ENCODE measurements around the gene MIOX.
A peak's percentile ranks its signal among the peaks of the same experiment; 100 is the strongest.

MIOX gene

DNA sequence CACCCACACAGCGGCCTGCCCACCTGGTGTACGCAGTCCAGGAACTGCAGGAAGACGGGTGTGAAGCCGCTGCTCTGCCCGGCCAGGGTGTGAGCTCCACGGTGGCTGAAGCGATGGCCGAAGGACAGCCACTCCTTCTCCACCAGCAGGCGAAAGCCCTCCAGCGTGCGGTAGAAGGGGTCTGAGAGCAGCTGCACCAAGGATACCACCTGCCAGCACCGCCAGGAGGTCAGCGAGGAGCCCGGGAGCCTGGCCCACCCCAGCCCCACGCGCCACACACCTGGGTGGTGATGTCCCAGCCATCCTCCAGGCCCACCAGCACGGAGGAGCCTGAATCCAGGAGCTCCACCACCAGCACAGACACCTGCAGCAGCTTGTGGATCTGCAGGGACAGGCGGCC, 31.5 kb upstream of the MIOX start:
- no peak for DNase-seq

DNA sequence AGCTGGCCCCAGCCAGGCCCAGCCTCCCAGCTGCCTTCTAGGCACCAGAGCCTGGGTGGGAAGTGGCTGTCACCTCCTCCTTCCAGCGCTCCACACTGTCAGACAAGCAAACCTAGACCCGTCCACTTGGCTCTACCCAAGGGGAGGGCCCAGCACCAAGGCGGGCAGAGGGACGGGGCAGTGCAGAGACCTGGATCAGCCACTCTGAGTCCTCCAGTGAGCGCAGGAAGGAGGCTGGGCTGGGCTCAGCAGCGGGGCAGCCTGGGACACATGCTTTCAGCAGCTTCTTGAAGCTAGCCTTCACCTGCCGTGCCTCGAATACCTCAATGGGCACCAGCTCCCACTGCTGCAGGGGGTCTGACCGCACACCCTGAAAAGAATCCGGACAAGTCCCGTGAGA, 30.6 kb upstream of the MIOX start:
- DNase-seq, result no peak

- no peak for DNase-seq
These were observed 30.0 kb upstream of the MIOX start for GRCh38 chr22:50456466-50457234.

GRCh38 chr22:50459016-50459415, 27.6 kb upstream of the MIOX start:
- DNase-seq, result no peak

DNA sequence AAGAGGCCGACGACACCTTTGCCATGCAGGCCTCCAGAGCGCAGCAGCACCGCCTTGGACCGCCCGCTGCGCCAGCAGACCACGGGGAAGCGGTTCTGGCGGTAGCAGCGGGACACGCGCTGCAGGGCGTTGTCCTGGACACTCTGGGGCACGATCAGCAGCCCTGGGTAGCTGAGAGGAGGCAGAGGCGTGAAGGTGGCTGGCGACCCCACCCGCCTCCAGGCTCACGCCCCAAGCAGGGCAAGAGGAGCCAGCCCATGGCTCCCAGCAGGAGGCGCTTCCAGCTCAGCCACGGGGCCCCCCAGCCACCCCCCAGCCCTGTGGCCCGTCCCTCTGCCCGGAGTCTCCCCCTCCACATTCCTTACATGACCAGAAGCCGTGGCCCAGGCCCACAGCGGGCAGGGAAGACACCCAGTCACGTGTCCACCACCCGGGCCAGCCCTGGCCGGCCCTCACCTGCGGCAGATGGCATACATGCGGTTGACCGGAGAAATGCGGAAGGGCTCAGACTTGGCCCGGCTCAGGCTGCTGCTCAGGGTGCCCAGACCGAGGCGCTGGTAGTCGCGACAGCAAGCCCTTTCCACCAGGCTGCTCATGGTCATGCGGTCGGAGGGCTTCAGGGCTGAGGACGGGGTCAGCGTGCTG, 27.0 kb upstream of the MIOX start:
- DNase-seq, result no peak

- no peak for DNase-seq
These were observed 25.7 kb upstream of the MIOX start for GRCh38 chr22:50460938-50461337.

DNA sequence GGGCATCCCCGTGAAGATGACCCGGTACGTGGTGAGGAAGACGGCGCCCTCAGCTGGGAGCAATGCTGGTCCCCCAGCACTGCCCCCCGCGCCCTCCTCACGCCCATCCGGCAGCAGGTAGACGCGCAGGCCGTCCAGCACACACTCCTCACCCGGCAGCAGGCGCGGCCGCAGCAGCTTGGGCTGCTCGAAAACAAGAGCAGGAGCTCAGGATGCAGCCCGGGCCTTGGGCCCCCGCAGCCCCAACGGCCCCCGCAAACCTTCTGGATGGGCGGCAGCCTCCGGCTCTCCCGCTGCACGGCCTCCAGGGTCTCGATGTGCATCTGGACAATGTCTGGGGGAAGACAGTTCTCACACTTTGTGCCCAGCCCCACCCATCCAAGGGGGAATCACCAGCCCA, 25.1 kb upstream of the MIOX start:
- DNase-seq, result no peak

- no peak for DNase-seq
These were observed 24.6 kb upstream of the MIOX start for GRCh38 chr22:50461979-50462540.

DNA sequence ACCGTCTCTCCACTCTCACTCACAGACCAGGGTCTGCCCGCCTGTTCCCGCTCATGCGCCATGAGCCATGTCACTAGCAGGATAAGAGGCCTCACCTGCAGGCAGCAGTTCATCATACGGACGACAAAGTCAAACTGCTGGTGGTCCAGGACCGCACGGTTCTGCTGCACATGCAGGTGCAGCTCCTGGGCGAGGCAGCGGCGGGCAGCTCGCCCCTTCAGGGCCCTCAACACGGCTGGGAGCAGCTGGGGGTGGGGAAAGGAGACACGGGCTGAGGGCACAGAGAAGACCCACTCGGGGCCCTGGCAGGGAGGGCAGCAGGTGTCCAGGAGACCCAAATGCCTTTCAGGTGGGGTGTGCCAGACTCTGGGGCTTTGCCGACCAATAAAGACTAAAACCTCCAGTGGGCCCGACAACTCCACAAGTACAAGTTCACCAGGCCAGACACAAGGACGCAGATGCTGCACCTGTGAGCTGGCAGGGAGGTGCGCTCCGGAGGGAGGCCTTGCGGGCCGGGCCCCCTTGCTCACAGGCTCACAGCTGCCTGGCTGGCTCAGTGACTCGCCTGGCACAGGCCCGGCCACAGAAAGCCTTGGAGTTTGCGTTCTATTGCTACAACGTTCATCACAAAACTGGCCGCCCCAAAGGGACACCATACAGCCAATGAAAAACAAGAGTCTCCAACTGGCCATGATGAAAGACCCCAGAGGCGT, 23.3 kb upstream of the MIOX start:
- no peak for DNase-seq

DNA sequence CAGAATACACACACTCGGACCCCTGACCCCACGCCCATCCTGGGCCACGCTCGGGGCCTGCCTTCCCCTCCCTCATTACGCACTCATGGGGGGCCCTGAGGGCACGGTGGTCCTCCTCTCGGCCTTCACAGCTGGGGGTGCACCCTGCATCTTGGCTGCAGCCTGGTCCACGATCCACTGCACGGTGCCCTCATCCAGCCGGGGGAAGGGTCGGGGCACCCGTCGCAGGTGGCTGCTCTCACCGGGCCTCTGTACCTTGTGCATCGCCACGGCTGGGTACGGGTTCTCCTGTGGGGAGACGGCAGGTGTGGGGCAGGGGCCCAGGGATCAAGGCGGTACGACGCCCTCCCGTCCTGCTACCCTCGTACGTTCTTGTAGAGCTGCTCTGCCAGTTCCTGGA, 22.2 kb upstream of the MIOX start:
- DNase-seq, result no peak

DNA sequence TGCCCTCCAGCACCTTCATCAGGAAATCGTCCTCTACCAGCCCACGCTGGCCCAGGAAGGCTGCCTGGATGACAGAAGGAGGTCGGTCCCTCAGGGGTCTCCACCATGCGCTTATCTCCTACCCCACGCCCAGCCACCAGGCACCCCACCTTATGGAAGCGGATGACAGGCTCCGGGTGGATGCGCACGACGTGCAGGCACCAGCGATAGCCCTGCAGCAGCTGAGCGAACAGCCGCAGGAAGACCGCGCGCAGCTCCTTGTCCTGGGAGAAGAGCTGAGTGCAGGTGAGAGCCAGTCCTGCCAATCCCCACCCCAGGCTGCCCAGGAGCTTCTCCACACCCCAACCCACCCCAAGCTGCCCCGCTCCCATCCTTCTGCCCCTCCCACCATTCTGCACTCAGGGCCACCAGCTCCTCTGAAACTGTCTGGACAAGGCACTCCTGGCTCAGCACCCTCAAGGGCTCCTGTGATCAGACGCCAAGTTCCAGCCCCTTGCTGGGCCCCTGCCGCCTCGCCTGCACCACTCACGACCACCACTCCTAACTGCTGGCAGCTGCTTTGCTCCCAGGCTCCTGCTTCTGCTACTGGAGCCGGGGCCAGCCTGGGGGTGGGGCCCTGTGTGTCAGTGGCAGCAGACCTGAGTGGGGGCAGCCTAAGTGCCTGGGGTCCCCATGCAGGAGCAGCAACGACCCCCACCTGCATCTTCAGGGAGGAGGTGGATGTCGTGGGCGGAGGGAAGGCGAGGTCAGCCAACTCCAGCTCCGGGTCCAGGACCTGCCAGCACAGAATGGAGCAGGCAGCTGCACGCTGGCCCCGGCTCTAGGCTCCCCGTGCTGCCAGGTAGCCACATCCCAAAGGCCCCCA, 21.4 kb upstream of the MIOX start:
- no peak for DNase-seq

GRCh38 chr22:50467341-50467740, 19.3 kb upstream of the MIOX start:
- no peak for DNase-seq

- DNase-seq, result no peak
These were observed 18.8 kb upstream of the MIOX start for GRCh38 chr22:50467773-50468440.

DNA sequence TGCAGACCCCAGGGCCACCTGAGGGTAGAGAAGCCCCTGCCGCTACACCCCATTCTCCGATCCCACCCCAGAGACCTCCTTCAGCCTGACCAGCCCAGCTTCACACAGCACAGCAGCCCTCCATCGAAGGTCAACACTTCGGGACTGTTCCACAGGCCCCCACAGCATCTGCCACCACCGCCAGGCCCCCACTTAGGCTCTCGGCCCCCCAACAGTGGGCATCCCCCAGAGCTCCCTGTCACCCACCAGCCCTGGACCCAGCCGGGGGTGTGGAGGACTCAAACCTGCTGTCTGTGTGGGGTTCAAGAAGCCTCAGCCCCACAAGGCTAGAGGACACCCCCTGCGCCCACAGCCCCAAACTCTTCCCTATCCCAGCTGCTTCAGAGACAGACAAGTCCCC, 18.0 kb upstream of the MIOX start:
- DNase-seq, result no peak

GRCh38 chr22:50469377-50470305, 17.0 kb upstream of the MIOX start:
- peak; percentile 84 for DNase-seq

DNA sequence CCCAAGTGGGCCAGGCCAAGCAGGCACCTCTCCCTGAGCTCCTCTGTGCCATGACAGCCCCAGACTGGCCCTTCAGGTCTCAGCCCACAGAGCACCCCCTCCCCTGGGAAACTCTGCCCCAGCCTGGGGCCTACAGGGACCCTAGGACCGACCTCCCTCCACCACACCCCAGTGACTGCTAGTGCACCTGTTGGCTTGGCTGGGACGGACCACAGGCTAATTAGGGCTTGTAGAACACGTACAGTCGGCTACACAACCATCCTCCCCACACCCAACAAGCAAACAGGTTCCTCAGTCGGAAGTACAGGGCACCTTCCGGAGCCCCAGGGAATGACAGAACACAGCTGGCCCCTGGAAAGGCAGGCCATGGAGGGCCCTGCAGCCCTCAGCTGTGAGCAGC, 16.2 kb upstream of the MIOX start:
- no peak for DNase-seq

- DNase-seq, result no peak
These were observed 15.3 kb upstream of the MIOX start for GRCh38 chr22:50471197-50471847.

- DNase-seq, result no peak
These were observed 14.7 kb upstream of the MIOX start for GRCh38 chr22:50471962-50472361.

DNA sequence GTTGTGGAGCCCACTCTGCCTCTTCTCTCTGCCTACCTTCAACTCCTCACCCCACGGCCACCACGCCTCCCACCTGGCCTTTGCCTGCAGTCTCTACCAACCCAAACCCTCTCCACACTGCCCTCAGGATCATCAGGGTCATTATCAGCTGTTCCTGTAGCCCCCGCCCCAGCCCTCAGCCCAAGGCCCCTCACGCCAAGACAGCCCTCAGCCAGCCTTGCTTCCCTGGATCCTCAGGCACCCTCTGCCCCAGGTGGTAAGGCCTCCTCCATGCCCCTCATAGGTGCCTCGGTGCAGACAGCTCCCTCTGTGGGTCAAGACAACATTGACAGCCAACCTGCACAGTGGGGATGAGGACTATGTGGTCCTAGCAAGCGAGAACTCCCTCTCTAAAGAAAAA, 13.6 kb upstream of the MIOX start:
- DNase-seq, result peak; percentile 36

- DNase-seq, result no peak
These were observed 12.6 kb upstream of the MIOX start for GRCh38 chr22:50473855-50474671.
